ENCODE results near the gene TNFRSF14. TPM values are rescaled to one million over a fixed set of nuclear protein-coding genes. Genes with fewer than 3 reads are reported as not detected.

TNFRSF14 gene
- total RNA-seq, 3 donors from 2014 or later = 55.8 to 75.8 (median 67.8) TPM

DNA sequence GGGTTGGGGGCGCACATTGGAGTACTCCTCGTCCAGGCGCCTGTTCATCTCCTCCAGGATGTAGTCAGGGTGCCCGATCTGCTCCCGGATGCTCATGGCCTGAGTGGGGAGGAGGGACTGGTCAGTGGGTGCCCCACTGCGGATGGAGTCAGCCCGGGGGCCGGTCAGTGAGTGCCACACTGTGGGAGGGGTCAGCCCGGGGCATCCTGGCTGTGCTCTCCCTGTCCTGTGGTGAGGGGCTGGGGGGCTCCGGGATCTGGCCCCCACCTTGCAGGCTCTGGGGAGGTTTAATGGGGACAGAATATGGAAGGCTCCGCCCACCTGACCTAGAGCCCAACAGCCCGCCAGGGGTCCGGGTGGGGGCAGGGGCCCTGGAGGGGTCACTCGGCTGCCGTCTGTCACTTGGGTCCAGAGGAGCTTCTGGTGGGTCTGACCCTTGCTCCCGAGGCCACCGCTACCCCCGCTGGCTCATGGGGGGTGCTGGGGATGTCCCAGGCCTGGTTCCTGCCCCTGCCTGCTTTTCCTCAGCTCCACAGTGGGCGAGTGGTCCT is 39.2 kb downstream of the TNFRSF14 start:
- H3K27me3 ChIP-seq = peaks cover 0 to 4% of the 10 kb centered on the region in 2 donors
- no peak overlapping the region for H3K27ac ChIP-seq
- H3K36me3 ChIP-seq = no peaks in the 10 kb centered on the region
- H3K4me3 ChIP-seq = no peak overlapping the region
- H3K4me1 ChIP-seq = no peaks in the 10 kb centered on the region
- intact Hi-C loops (cut with DNase I; ENCODE audit: low total_unique reads) = no loop called here
- no peak for TF ChIP-seq POLR2A (IDR thresholded peaks at IDR 0.05)
- TF ChIP-seq POLR2AphosphoS5 (IDR thresholded peaks at IDR 0.05) = no peak
- TF ChIP-seq CTCF (IDR thresholded peaks at IDR 0.05) = no peak
- no peak for DNase-seq (ENCODE audit: low spot score in 2 of 2)
- H3K9me3 ChIP-seq = peaks cover 0 to 10% of the 10 kb centered on the region in 2 donors

- intact Hi-C loops (cut with DNase I; ENCODE audit: low total_unique reads) = no loop called here
- no peaks in the 10 kb centered on the region for H3K36me3 ChIP-seq
- H3K4me1 ChIP-seq = no peaks in the 10 kb centered on the region
- no peak overlapping the region for H3K27ac ChIP-seq
- no peak for TF ChIP-seq CTCF (IDR thresholded peaks at IDR 0.05)
- no peak for TF ChIP-seq POLR2A (IDR thresholded peaks at IDR 0.05)
- no peak for TF ChIP-seq POLR2AphosphoS5 (IDR thresholded peaks at IDR 0.05)
- H3K27me3 ChIP-seq = peaks cover 0 to 4% of the 10 kb centered on the region in 2 donors
- H3K9me3 ChIP-seq = peaks cover 0 to 10% of the 10 kb centered on the region in 2 donors
- no peak overlapping the region for H3K4me3 ChIP-seq
- no peak for DNase-seq (ENCODE audit: low spot score in 2 of 2)
These were observed 39.8 kb downstream of the TNFRSF14 start for GRCh38 chr1:2595812-2596529.

DNA sequence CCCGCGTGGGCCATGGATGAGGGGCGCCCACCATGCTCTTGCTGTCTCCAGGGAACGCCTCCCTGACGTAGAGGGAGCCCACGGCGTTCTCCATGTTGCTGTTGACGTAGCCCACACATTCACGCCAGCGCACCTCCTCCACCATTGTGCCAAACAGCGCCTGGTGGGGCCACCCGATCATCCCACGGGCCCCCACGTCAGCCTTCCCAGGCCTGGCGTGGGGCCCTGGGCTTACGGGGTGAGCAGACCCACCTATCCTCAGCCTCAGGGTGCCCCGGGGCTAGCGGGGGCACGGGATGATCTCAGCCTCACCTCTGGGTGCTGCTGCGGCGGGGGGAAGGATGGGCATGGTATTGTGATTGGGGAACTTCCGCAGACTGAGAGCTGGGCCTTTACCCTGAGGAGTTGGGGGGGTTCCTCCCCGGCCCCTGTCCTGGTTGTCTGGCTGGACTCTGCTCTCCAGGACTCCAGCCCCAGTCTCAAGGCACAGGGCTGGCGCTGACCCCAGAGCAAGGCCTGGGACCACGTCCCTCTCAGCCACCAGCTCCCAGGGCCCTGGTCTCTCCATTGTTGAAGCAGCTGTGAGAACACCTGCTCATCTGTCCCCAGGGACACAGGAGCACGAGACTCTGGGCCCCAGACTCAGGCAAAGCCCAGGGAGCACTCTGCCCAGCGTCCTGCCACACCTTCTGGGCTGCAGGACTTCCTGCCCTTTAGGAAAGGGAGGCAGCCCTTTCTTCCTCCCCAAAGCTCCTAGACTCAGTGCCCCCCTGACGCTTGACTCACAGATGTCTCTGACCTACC is 40.6 kb downstream of the TNFRSF14 start:
- no peak for TF ChIP-seq POLR2AphosphoS5 (IDR thresholded peaks at IDR 0.05)
- no peak for TF ChIP-seq CTCF (IDR thresholded peaks at IDR 0.05)
- TF ChIP-seq POLR2A (IDR thresholded peaks at IDR 0.05) = no peak
- intact Hi-C loops (cut with DNase I; ENCODE audit: low total_unique reads) = no loop called here
- Histone ChIP-seq H3K27ac (no peak overlapping the region), H3K36me3 (no peaks in the 10 kb centered on the region), H3K4me3 (no peak overlapping the region), H3K4me1 (no peaks in the 10 kb centered on the region), H3K9me3 (peaks cover 0 to 10% of the 10 kb centered on the region in 2 donors), H3K27me3 (peaks cover 0 to 4% of the 10 kb centered on the region in 2 donors)
- no peak for DNase-seq (ENCODE audit: low spot score in 2 of 2)

DNA sequence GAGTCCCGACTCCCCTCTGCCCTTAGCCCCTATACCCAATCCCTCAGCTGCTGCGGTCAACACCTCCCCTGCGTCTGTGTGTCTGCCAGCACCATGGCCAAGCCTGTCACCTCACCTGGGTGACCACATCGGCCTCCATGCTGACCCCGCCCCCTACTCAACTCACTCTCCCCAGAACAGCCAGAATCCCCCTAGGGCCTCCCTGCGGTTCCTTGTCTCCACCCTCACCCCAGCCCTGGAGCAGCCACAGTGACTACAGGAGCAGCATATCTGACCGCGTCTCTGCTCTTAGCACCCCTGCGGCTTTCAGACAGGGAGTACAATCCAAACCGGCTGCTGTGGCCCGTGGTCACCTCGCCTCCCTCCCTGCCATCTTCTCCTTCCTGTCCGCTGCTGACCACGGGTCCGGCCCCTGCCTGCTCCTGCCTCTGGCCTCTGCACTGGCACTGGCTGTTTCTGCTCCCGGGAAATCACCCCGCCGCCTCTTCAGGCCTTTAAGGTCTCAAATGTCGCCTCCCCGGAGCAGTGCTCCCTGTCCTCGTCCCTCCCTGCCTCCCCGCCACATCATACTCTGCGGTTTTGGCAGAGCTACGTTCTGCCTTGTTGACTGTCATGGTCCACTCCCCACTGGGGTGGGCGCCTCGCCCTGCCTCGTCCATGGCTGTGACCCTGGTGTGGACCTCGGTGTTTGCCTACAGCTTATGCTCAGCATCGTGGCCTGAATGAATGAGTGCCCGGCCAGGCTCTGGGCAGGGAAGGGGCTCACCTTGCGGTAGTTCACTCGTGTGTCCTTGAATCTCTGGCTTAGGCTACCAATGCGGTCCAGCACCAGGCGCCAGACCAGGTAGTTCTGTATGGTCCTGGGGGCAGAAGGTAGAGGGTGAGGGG is 41.5 kb downstream of the TNFRSF14 start:
- intact Hi-C loops (cut with DNase I; ENCODE audit: low total_unique reads) = no loop called here

More for the DNA sequence above, 41.5 kb downstream of the TNFRSF14 start:
- DNase-seq (ENCODE audit: low spot score in 2 of 2) = no peak
- no peak overlapping the region for H3K4me3 ChIP-seq
- peaks cover 0 to 10% of the 10 kb centered on the region in 2 donors for H3K9me3 ChIP-seq
- H3K4me1 ChIP-seq = no peaks in the 10 kb centered on the region
- peaks cover 0 to 4% of the 10 kb centered on the region in 2 donors for H3K27me3 ChIP-seq
- TF ChIP-seq CTCF (IDR thresholded peaks at IDR 0.05) (no peak), POLR2A (IDR thresholded peaks at IDR 0.05) (no peak)
- no peaks in the 10 kb centered on the region for H3K36me3 ChIP-seq
- H3K27ac ChIP-seq = no peak overlapping the region

Measured in breast epithelium (tissue), 4 donors.